K562 (cell line): Measurements from ENCODE around the gene RNF224. TPM values are rescaled to one million over a fixed set of nuclear protein-coding genes. Genes with fewer than 3 reads are reported as not detected.

ENCODE experiments used
- ARID3A ChIP-seq: IDR thresholded peaks from 2 replicates; pipeline ENCODE4 v1.6.1; 2012; ENCODE audit warnings: low read depth, low read length, improper control_type of control experiment, borderline replicate concordance
- CCAR2 ChIP-seq: fragments of 200-400 bp; formaldehyde crosslinking; IDR thresholded peaks from 2 replicates; pipeline ENCODE4 v1.6.1; 2017; ENCODE audit warnings: mild to moderate bottlenecking, low read depth, low read length
- RNF2 ChIP-seq: sonication (generic); IDR thresholded peaks from 2 replicates; pipeline ENCODE4 v1.6.1; 2016
- TCF3 ChIP-seq: sonication (generic); formaldehyde crosslinking; IDR thresholded peaks from 2 replicates; pipeline ENCODE4 v1.4.0; 2020; ENCODE audit warnings: mild to moderate bottlenecking, missing genetic modification reagents
- YY1 ChIP-seq, 3 experiments: IDR thresholded peaks; 2 replicates each; pipeline ENCODE4 v1.6.1; 2011; ENCODE audit warnings: low read length in 2 of 3, mild to moderate bottlenecking in 2 of 3, moderate library complexity in 2 of 3, borderline replicate concordance in 1 of 3, control low read depth in 1 of 3, low read depth in 1 of 3; ENCODE audit not compliant: insufficient read depth in 3 of 3, insufficient replicate concordance in 2 of 3, control insufficient read depth in 1 of 3, insufficient read length in 1 of 3; ENCODE audit errors: extremely low read depth in 1 of 3
- ZBTB1 ChIP-seq: sonication (generic); formaldehyde crosslinking; IDR thresholded peaks from 2 replicates; pipeline ENCODE4 v1.8.1; 2023; ENCODE audit warnings: missing genetic modification reagents, low read depth, mild to moderate bottlenecking, borderline replicate concordance
- ZBTB40 ChIP-seq, 2 experiments: fragments of 450-650 bp in 1 of 2; sonication (generic) in 1 of 2; formaldehyde crosslinking in 1 of 2; IDR thresholded peaks; 2 replicates each; pipeline versions ENCODE4 v1.7.1 to v1.9.0; 2016 to 2022; ENCODE audit warnings: inconsistent platforms in 1 of 2, mild to moderate bottlenecking in 1 of 2, missing genetic modification reagents in 1 of 2
- ZFP91 ChIP-seq: sonication (generic); formaldehyde crosslinking; IDR thresholded peaks from 2 replicates; pipeline ENCODE4 v1.8.0; 2022; ENCODE audit warnings: mild to moderate bottlenecking, missing genetic modification reagents
- ZNF277 ChIP-seq: fragments of 250-450 bp; sonication (Bioruptor Pico); IDR thresholded peaks from 2 replicates; pipeline ENCODE4 v1.8.0; 2022; ENCODE audit warnings: inconsistent platforms, mild to moderate bottlenecking, moderate library complexity, borderline replicate concordance
- ZNF668 ChIP-seq: fragments of 250-450 bp; sonication (Bioruptor Pico); IDR thresholded peaks from 2 replicates; pipeline ENCODE4 v1.8.0; 2022; ENCODE audit warnings: mild to moderate bottlenecking, inconsistent platforms
- polyA plus RNA-seq, 8 experiments: library from polyadenylated mRNA; depleted of rRNA in 4 of 8; stranded (reverse) in 5 of 8; unstranded in 3 of 8; fragments of >200 nt; fragmentation: Nextera tagmentation in 2 of 8; fragmentation: Illumina TruSeq in 1 of 8; extraction: Ambion mirVana in 2 of 8; extraction: Trizol in 1 of 8; gene quantifications; 2 replicates each; pipeline versions ENCODE4 v1.2.1 to v1.2.3, GENCODE V29; 2011 to 2014; ENCODE audit warnings: inconsistent platforms in 1 of 8, missing spikeins in 1 of 8
- total RNA-seq, 7 experiments: library from RNA; depleted of rRNA in 6 of 7; stranded (reverse); fragments of >200 nt in 6 of 7; fragmentation: Illumina TruSeq in 2 of 7; extraction: Trizol in 2 of 7; gene quantifications; 2 replicates each; pipeline versions ENCODE4 v1.2.1 to v1.2.3, GENCODE V29; 2011 to 2021; ENCODE audit warnings: low replicate concordance in 1 of 7

Gene RNF224
- total and polyA plus RNA-seq, 9 of the 15 experiments (the other 6 are each of a cell fraction or from before 2014, with no cell fraction given), result not detected

- TF ChIP-seq ARID3A (no peak), ZNF668 (CRISPR knock-in tag) (no peak), ZBTB1 (CRISPR knock-in tag) (no peak), YY1 (IDR thresholded peaks at IDR 0.05; ENCODE audit: borderline replicate concordance in 1 of 3, control insufficient read depth in 1 of 3, extremely low read depth in 1 of 3, insufficient read depth in 3 of 3, insufficient read length in 1 of 3, insufficient replicate concordance in 2 of 3, low read depth in 1 of 3, low read length in 2 of 3) (peak; percentile 67 to 91 (median 87)), TCF3 (CRISPR knock-in tag) (peak; percentile 35), ZBTB40 (IDR thresholded peaks at IDR 0.05) (no peak), ZBTB40 (CRISPR knock-in tag; IDR thresholded peaks at IDR 0.05) (no peak), CCAR2 (no peak), RNF2 (no peak), ZFP91 (no peak), ZNF277 (CRISPR knock-in tag) (no peak)
- TF ChIP-seq, all 486 proteins: peak for 166
These were observed 38.6 kb upstream of the RNF224 start, which contains the start of the genes ANAPC2 and SSNA1 (continued) for GRCh38 chr9:137188490-137189296.
